HepG2 (cell line): ENCODE measurements around the gene LNX2. TPM values are rescaled to one million over a fixed set of nuclear protein-coding genes. Genes with fewer than 3 reads are reported as not detected.

Experiments
- CCDC6 ChIP-seq: sonication (generic); formaldehyde crosslinking; IDR thresholded peaks from 2 replicates; pipeline ENCODE4 v1.8.1; 2022; ENCODE audit warnings: mild to moderate bottlenecking, missing genetic modification reagents, moderate library complexity
- CHCHD3 ChIP-seq: sonication (generic); formaldehyde crosslinking; IDR thresholded peaks from 2 replicates; pipeline ENCODE4 v1.8.0; 2022; ENCODE audit warnings: mild to moderate bottlenecking, missing genetic modification reagents, moderate library complexity
- DNMT1 ChIP-seq: sonication (generic); formaldehyde crosslinking; IDR thresholded peaks from 2 replicates; pipeline ENCODE4 v1.5.1; 2020; ENCODE audit warnings: mild to moderate bottlenecking, missing genetic modification reagents
- ERF ChIP-seq: IDR thresholded peaks from 2 replicates; pipeline ENCODE4 v1.6.1; 2018; ENCODE audit warnings: missing biosample characterization, missing genetic modification reagents
- HOXA9 ChIP-seq: sonication (generic); formaldehyde crosslinking; IDR thresholded peaks from 2 replicates; pipeline ENCODE4 v1.8.1; 2022; ENCODE audit warnings: missing genetic modification reagents, mild to moderate bottlenecking, moderate library complexity, borderline replicate concordance
- IKZF4 ChIP-seq: sonication (generic); formaldehyde crosslinking; IDR thresholded peaks from 2 replicates; pipeline ENCODE4 v1.5.1; 2020; ENCODE audit warnings: borderline replicate concordance, mild to moderate bottlenecking, low read depth, missing genetic modification reagents; ENCODE audit errors: not compliant biosample characterization
- IRX3 ChIP-seq: sonication (generic); formaldehyde crosslinking; IDR thresholded peaks from 2 replicates; pipeline ENCODE4 v1.8.1; 2023; ENCODE audit warnings: mild to moderate bottlenecking, low read depth, missing genetic modification reagents, borderline replicate concordance
- MTF1 ChIP-seq: sonication (generic); formaldehyde crosslinking; IDR thresholded peaks from 2 replicates; pipeline ENCODE4 v1.5.0; 2020; ENCODE audit warnings: missing genetic modification reagents
- NBN ChIP-seq: fragments of 450-650 bp; conservative IDR thresholded peaks from 2 replicates; pipeline ENCODE4 v1.6.1; 2017
- PAF1 ChIP-seq: IDR thresholded peaks from 2 replicates; pipeline ENCODE4 v1.6.1; 2016; ENCODE audit warnings: missing genetic modification reagents, missing compliant biosample characterization
- PLRG1 ChIP-seq: fragments of 450-650 bp; conservative IDR thresholded peaks from 2 replicates; pipeline ENCODE4 v1.6.1; 2016
- REPIN1 ChIP-seq: sonication (generic); formaldehyde crosslinking; IDR thresholded peaks from 2 replicates; pipeline ENCODE4 v1.8.0; 2022; ENCODE audit warnings: missing genetic modification reagents, low read depth, mild to moderate bottlenecking, borderline replicate concordance
- SP1 ChIP-seq, 2 experiments: fragments of 450-650 bp in 1 of 2; sonication (generic) in 1 of 2; formaldehyde crosslinking in 1 of 2; IDR thresholded peaks; 2 replicates each; pipeline versions ENCODE4 v1.4.0 to v1.6.1; 2016 to 2020; ENCODE audit warnings: missing genetic modification reagents in 1 of 2
- STAT6 ChIP-seq: sonication (generic); formaldehyde crosslinking; IDR thresholded peaks from 2 replicates; pipeline ENCODE4 v1.4.0; 2020; ENCODE audit warnings: missing genetic modification reagents, mild to moderate bottlenecking, borderline replicate concordance
- ZNF124 ChIP-seq: sonication (generic); formaldehyde crosslinking; IDR thresholded peaks from 2 replicates; pipeline ENCODE4 v1.4.0; 2020; ENCODE audit warnings: missing genetic modification reagents
- ZNF235 ChIP-seq: sonication (generic); formaldehyde crosslinking; IDR thresholded peaks from 2 replicates; pipeline ENCODE4 v1.8.1; 2023; ENCODE audit warnings: mild to moderate bottlenecking, missing genetic modification reagents, borderline replicate concordance
- ZNF274 ChIP-seq: sonication (generic); formaldehyde crosslinking; IDR thresholded peaks from 2 replicates; pipeline ENCODE4 v1.5.1; 2020; ENCODE audit warnings: mild to moderate bottlenecking, missing genetic modification reagents
- ZNF460 ChIP-seq: sonication (generic); formaldehyde crosslinking; IDR thresholded peaks from 2 replicates; pipeline ENCODE4 v1.5.1; 2020; ENCODE audit warnings: missing genetic modification reagents, mild to moderate bottlenecking, borderline replicate concordance
- ZNF646 ChIP-seq: sonication (generic); formaldehyde crosslinking; IDR thresholded peaks from 2 replicates; pipeline ENCODE4 v1.9.0; 2021; ENCODE audit warnings: mild to moderate bottlenecking, missing genetic modification reagents
- ZNF768 ChIP-seq: sonication (generic); formaldehyde crosslinking; IDR thresholded peaks from 2 replicates; pipeline ENCODE4 v1.4.0; 2020; ENCODE audit warnings: missing genetic modification reagents
- ZNF788 ChIP-seq: sonication (generic); formaldehyde crosslinking; IDR thresholded peaks from 2 replicates; pipeline ENCODE4 v1.5.0; 2020; ENCODE audit warnings: mild to moderate bottlenecking, missing genetic modification reagents, borderline replicate concordance
- ZNF891 ChIP-seq: sonication (generic); formaldehyde crosslinking; IDR thresholded peaks from 2 replicates; pipeline ENCODE4 v1.5.0; 2020; ENCODE audit warnings: mild to moderate bottlenecking, missing genetic modification reagents
- ZSCAN20 ChIP-seq: sonication (generic); formaldehyde crosslinking; IDR thresholded peaks from 2 replicates; pipeline ENCODE4 v1.4.0; 2020; ENCODE audit warnings: missing genetic modification reagents, mild to moderate bottlenecking, borderline replicate concordance
- polyA plus RNA-seq, 8 experiments: library from polyadenylated mRNA; depleted of rRNA in 3 of 8; stranded (reverse) in 7 of 8; unstranded in 1 of 8; fragments of >200 nt; fragmentation: Illumina TruSeq in 4 of 8; extraction: Trizol in 4 of 8; gene quantifications; 2 replicates each; pipeline versions ENCODE4 v1.2.1 to v1.2.3, GENCODE V29; 2011 to 2016; ENCODE audit warnings: low read depth in 4 of 8, missing spikeins in 1 of 8, mixed read lengths in 1 of 8; ENCODE audit not compliant: insufficient read depth in 1 of 8
- total RNA-seq, 5 experiments: library from RNA; depleted of rRNA; stranded (reverse); fragments of >200 nt; fragmentation: Illumina TruSeq; extraction: Trizol; gene quantifications; 2 replicates each; pipeline ENCODE4 v1.2.3, GENCODE V29; 2016; ENCODE audit warnings: low read depth in 1 of 5

The LNX2 gene
- total and polyA plus RNA-seq, 2 of the 13 experiments (the other 11 are each of a cell fraction or from before 2014, with no cell fraction given): 9.2 to 9.7 TPM

DNA sequence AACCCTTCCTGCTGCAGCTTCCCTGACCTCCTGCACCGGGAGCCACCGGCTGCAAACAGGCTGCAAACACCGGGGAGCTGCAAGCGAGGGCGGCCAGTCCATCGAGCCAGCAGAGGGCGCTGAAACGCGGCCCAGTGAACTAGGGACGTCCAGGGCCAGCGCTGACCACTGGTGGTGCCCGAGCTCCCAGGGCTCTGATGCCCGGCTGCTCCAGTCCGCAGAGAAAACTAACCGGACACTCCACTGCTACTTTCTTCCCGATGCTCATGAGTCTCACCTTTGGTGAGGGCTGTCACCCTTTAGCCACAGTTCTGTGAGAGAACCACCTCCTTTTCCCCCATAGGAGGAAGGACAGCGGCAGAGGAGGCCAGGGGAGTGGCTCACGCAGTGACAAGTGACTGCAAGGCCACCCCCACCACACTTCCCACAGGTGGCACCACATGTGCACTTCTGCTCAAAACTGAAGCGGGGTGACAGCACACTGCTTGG lies 87.1 kb downstream of the LNX2 start (continued):
- TF ChIP-seq ZNF235 (no peak), DNMT1 (0 out of 2 replicates have a peak, but pooled peaks have one; percentile 71), ZNF124 (0 out of 2 replicates have a peak, but pooled peaks have one; percentile 50), SP1 (IDR thresholded peaks at IDR 0.05) (no peak), SP1 (CRISPR knock-in tag; IDR thresholded peaks at IDR 0.05) (no peak), NBN (no peak), ZNF274 (CRISPR knock-in tag) (no peak), IKZF4 (CRISPR knock-in tag) (no peak), ZNF768 (CRISPR knock-in tag) (peak; percentile 54; the same call in 1 of the 2 replicates), IRX3 (CRISPR knock-in tag) (no peak), ERF (CRISPR knock-in tag) (peak; percentile 66; the same call in 1 of the 2 replicates), PLRG1 (no peak), REPIN1 (no peak; the same call in 1 of the 2 replicates), ZSCAN20 (CRISPR knock-in tag) (no peak), PAF1 (CRISPR knock-in tag) (no peak), ZNF646 (peak; percentile 49; the same call in 1 of the 2 replicates), MTF1 (CRISPR knock-in tag) (no peak), ZNF460 (CRISPR knock-in tag) (no peak), HOXA9 (CRISPR knock-in tag) (no peak), CHCHD3 (CRISPR knock-in tag) (no peak), CCDC6 (no peak), ZNF788 (CRISPR knock-in tag) (peak; percentile 57; the same call in 1 of the 2 replicates), STAT6 (CRISPR knock-in tag) (no peak), ZNF891 (CRISPR knock-in tag) (peak; percentile 55; the same call in 1 of the 2 replicates)
